GM23338 (cell line): ENCODE measurements around the gene BCL7C. TPM values are rescaled to one million over a fixed set of nuclear protein-coding genes. Genes with fewer than 3 reads are reported as not detected.

Experiments
- ATAC-seq: fragments of 200-7000 bp; cut with Tn5 transposase; 3 replicates; pipeline ENCODE4 v1.9.1; 2020
- DNase-seq: peaks from one replicate; pipeline ENCODE4 v3.0.0-alpha.2; 2015; ENCODE audit warnings: low spot score
- H2AFZ ChIP-seq: fragments of 200-600 bp; sonication (generic); 2 replicates; pipeline ENCODE4 v1.8.0; 2016; ENCODE audit warnings: antibody characterized with exemption, mild to moderate bottlenecking, moderate library complexity
- H3F3A ChIP-seq: fragments of 200-600 bp; sonication (generic); replicated peaks from 2 replicates; pipeline ENCODE4 v1.8.0; 2017; ENCODE audit warnings: antibody characterized with exemption, mixed run types, low read depth
- H3K27ac ChIP-seq: fragments of 200-600 bp; sonication (generic); 2 replicates; pipeline ENCODE4 v1.6.1; 2016; ENCODE audit warnings: low read depth
- H3K27me3 ChIP-seq: fragments of 200-600 bp; sonication (generic); 2 replicates; pipeline ENCODE4 v1.8.0; 2016; ENCODE audit warnings: mild to moderate bottlenecking, mixed run types, moderate library complexity; ENCODE audit not compliant: insufficient read depth
- H3K36me3 ChIP-seq: fragments of 200-600 bp; sonication (generic); 2 replicates; pipeline ENCODE4 v1.8.0; 2016; ENCODE audit warnings: mild to moderate bottlenecking; ENCODE audit not compliant: insufficient read depth
- H3K4me1 ChIP-seq: fragments of 200-600 bp; sonication (generic); 2 replicates; pipeline ENCODE4 v1.8.0; 2016; ENCODE audit warnings: mild to moderate bottlenecking, moderate library complexity; ENCODE audit not compliant: insufficient read depth
- H3K4me2 ChIP-seq: fragments of 200-600 bp; sonication (generic); 2 replicates; pipeline ENCODE4 v1.7.1; 2017; ENCODE audit warnings: mixed run types
- H3K4me3 ChIP-seq: fragments of 200-600 bp; sonication (generic); 2 replicates; pipeline ENCODE4 v1.6.1; 2016; ENCODE audit warnings: mixed run types
- H3K79me2 ChIP-seq: fragments of 200-600 bp; sonication (generic); replicated peaks from 2 replicates; pipeline ENCODE4 v1.8.0; 2017; ENCODE audit warnings: mild to moderate bottlenecking; ENCODE audit not compliant: insufficient read depth
- H3K9me2 ChIP-seq: fragments of 200-600 bp; sonication (generic); 2 replicates; pipeline ENCODE4 v1.8.0; 2017; ENCODE audit not compliant: insufficient read depth
- H4K20me1 ChIP-seq: fragments of 200-600 bp; sonication (generic); replicated peaks from 2 replicates; pipeline ENCODE4 v1.8.0; 2017; ENCODE audit warnings: mild to moderate bottlenecking; ENCODE audit not compliant: insufficient read depth
- H3K27ac Mint-ChIP-seq: 2 replicates; pipeline ENCODE4 v1.8.0; 2020; ENCODE audit warnings: inconsistent platforms, mild to moderate bottlenecking, moderate library complexity, mixed read lengths
- H3K27me3 Mint-ChIP-seq: 3 replicates; pipeline ENCODE4 v1.8.0; 2022; ENCODE audit warnings: low read depth, mild to moderate bottlenecking, moderate library complexity, mixed read lengths, inconsistent platforms; ENCODE audit not compliant: insufficient read depth, poor library complexity
- H3K36me3 Mint-ChIP-seq: 3 replicates; pipeline ENCODE4 v1.8.0; 2021; ENCODE audit warnings: low read depth, mild to moderate bottlenecking, inconsistent platforms, moderate library complexity, mixed read lengths
- H3K4me1 Mint-ChIP-seq: 3 replicates; pipeline ENCODE4 v1.8.0; 2020; ENCODE audit warnings: mild to moderate bottlenecking, inconsistent platforms, mixed read lengths
- H3K4me3 Mint-ChIP-seq: 3 replicates; pipeline ENCODE4 v1.8.0; 2021; ENCODE audit warnings: moderate library complexity, mild to moderate bottlenecking, inconsistent platforms, mixed read lengths
- H3K9me3 Mint-ChIP-seq: 3 replicates; pipeline ENCODE4 v1.8.0; 2020; ENCODE audit warnings: moderate library complexity, mild to moderate bottlenecking, inconsistent platforms, mixed read lengths
- CTCF ChIP-seq, 2 experiments: fragments of 200-600 bp in 1 of 2; sonication (generic) in 1 of 2; conservative IDR thresholded peaks; 2 replicates each; pipeline versions ENCODE4 v1.5.1 to v1.6.1; 2016 to 2017; ENCODE audit warnings: antibody characterized with exemption in 2 of 2, low read depth in 2 of 2, mild to moderate bottlenecking in 2 of 2, moderate library complexity in 1 of 2
- ETS1 ChIP-seq: IDR thresholded peaks from 2 replicates; pipeline ENCODE4 v1.6.1; 2016; ENCODE audit warnings: antibody characterized with exemption
- EZH2 ChIP-seq: fragments of 200-600 bp; sonication (generic); IDR thresholded peaks from one replicate; pipeline ENCODE4 v1.8.0; 2017; ENCODE audit warnings: antibody characterized with exemption, mild to moderate bottlenecking, low read depth; ENCODE audit not compliant: unreplicated experiment
- EZH2phosphoT487 ChIP-seq: fragments of 200-600 bp; sonication (generic); IDR thresholded peaks from one replicate; pipeline ENCODE4 v1.8.1; 2018; ENCODE audit warnings: antibody characterized with exemption; ENCODE audit not compliant: unreplicated experiment
- JUNB ChIP-seq: IDR thresholded peaks from one replicate; pipeline ENCODE4 v1.6.1; 2016; ENCODE audit warnings: antibody characterized with exemption; ENCODE audit not compliant: unreplicated experiment
- NANOG ChIP-seq: IDR thresholded peaks from 2 replicates; pipeline ENCODE4 v1.6.1; 2016; ENCODE audit warnings: antibody characterized with exemption, borderline replicate concordance
- POLR2AphosphoS5 ChIP-seq: IDR thresholded peaks from 2 replicates; pipeline ENCODE4 v1.6.1; 2016; ENCODE audit warnings: antibody characterized with exemption, low read depth
- STAT1 ChIP-seq: IDR thresholded peaks from one replicate; pipeline ENCODE4 v1.6.1; 2016; ENCODE audit warnings: antibody characterized with exemption; ENCODE audit not compliant: unreplicated experiment
- ZNF114 ChIP-seq: fragments of 250-450 bp; sonication (Bioruptor Pico); IDR thresholded peaks from 2 replicates; pipeline ENCODE4 v1.5.0; 2020; ENCODE audit warnings: mild to moderate bottlenecking, moderate library complexity
- ZNF331 ChIP-seq: fragments of 250-450 bp; sonication (Bioruptor Pico); IDR thresholded peaks from 2 replicates; pipeline ENCODE4 v1.5.0; 2020; ENCODE audit warnings: low read depth, mild to moderate bottlenecking, moderate library complexity
- ZNF462 ChIP-seq: fragments of 250-450 bp; sonication (Bioruptor Pico); IDR thresholded peaks from 2 replicates; pipeline ENCODE4 v1.5.0; 2020; ENCODE audit warnings: mild to moderate bottlenecking, moderate library complexity
- polyA plus RNA-seq: library from polyadenylated mRNA; unstranded; fragments of >200 nt; fragmentation: Nextera tagmentation; extraction: Ambion mirVana; gene quantifications from 2 replicates; pipeline ENCODE4 v1.2.1, GENCODE V29; 2016
- total RNA-seq: library from RNA; depleted of rRNA; stranded (reverse); fragments of >200 nt; shearing (Covaris generic); gene quantifications from 2 replicates; pipeline ENCODE4 v1.2.3, GENCODE V29; 2014

Gene BCL7C
- total and polyA plus RNA-seq, 2 experiments from 2014 or later, result 17.5 to 22.1 TPM

- TF ChIP-seq STAT1, result no peak
- no peak for TF ChIP-seq ETS1
- TF ChIP-seq EZH2phosphoT487, result no peak
- TF ChIP-seq ZNF114 (CRISPR knock-in tag), result no peak
- no peak for TF ChIP-seq NANOG
- no peak for TF ChIP-seq JUNB
- TF ChIP-seq POLR2AphosphoS5, result no peak
- TF ChIP-seq ZNF331 (CRISPR knock-in tag), result no peak
- no peak for TF ChIP-seq CTCF (conservative IDR thresholded peaks at IDR 0.05; ENCODE audit: low read depth in 2 of 2)
- TF ChIP-seq EZH2, result no peak
Measured at GRCh38 chr16:30926937-30927788, 33.3 kb upstream of the BCL7C start (continued).

GRCh38 chr16:30925995-30926811 lies 32.3 kb upstream of the BCL7C start:
- Mint-ChIP-seq H3K27ac (peak overlapping the region; percentile 42; the same call in 1 of the 2 replicates), H3K36me3 (peaks cover 27% of the 10 kb centered on the region), H3K4me3 (peak overlapping the region; percentile 60), H3K9me3 (no peaks in the 10 kb centered on the region), H3K4me1 (peaks cover 11% of the 10 kb centered on the region), H3K27me3 (peaks cover 14% of the 10 kb centered on the region)
- Histone ChIP-seq H3K36me3 (peaks cover 18% of the 10 kb centered on the region), H3K4me3 (no peak overlapping the region), H3K27me3 (no peaks in the 10 kb centered on the region), H3K4me1 (peaks cover 9% of the 10 kb centered on the region; the same call in 1 of the 2 replicates), H3F3A (peaks cover 7% of the 10 kb centered on the region; the same call in 1 of the 2 replicates), H4K20me1 (peaks cover 4% of the 10 kb centered on the region; the same call in 1 of the 2 replicates), H3K79me2 (peaks cover 18% of the 10 kb centered on the region), H3K9me2 (no peaks in the 10 kb centered on the region), H2AFZ (no peak overlapping the region), H3K27ac (0 out of 2 replicates have a peak overlapping the region, but pooled peaks have one; percentile 19), H3K4me2 (no peak overlapping the region)
- ATAC-seq, result no peak
- DNase-seq, result no peak
- TF ChIP-seq EZH2phosphoT487 (no peak), ZNF114 (CRISPR knock-in tag) (no peak), ZNF462 (CRISPR knock-in tag) (no peak), CTCF (conservative IDR thresholded peaks at IDR 0.05; ENCODE audit: low read depth in 2 of 2) (no peak)
